HG03064 (cell line): ENCODE data around the gene BHMT.
"Not testable (repeated sequence)": the region's sequence is repeated elsewhere in the genome, so short reads cannot be mapped to it uniquely, and the experiment has no call there.

Source experiments
- ATAC-seq: cut with Tn5 transposase; IDR thresholded peaks from one replicate; pipeline ENCODE4 v1.9.1; 2021; ENCODE audit warnings: low read depth; ENCODE audit not compliant: unreplicated experiment

Gene BHMT

GRCh38 chr5:79111960-79112702 is 522 bp downstream of the BHMT start:
- no peak for ATAC-seq

- ATAC-seq = no peak
Observed at GRCh38 chr5:79112703-79113058, 1.1 kb downstream of the BHMT start.

GRCh38 chr5:79119486-79119885 is 7.9 kb downstream of the BHMT start:
- ATAC-seq = no peak

- ATAC-seq = no peak
Observed at GRCh38 chr5:79120221-79120620, 8.6 kb downstream of the BHMT start.

GRCh38 chr5:79122973-79123372 is 11.4 kb downstream of the BHMT start:
- no peak for ATAC-seq

- no peak for ATAC-seq
Observed at GRCh38 chr5:79124607-79125006, 13.0 kb downstream of the BHMT start.

GRCh38 chr5:79130781-79131180 is 19.2 kb downstream of the BHMT start:
- no peak for ATAC-seq

- ATAC-seq = no peak
Observed at GRCh38 chr5:79133121-79133656, 21.6 kb downstream of the BHMT start.

- ATAC-seq = no peak
Observed at GRCh38 chr5:79133657-79134451, 22.2 kb downstream of the BHMT start.

GRCh38 chr5:79135790-79136553 is 24.4 kb downstream of the BHMT start:
- ATAC-seq = no peak

GRCh38 chr5:79136618-79137017 is 25.0 kb downstream of the BHMT start:
- no peak for ATAC-seq

GRCh38 chr5:79140553-79140952 is 28.9 kb downstream of the BHMT start:
- ATAC-seq = no peak

- ATAC-seq = no peak
Observed at GRCh38 chr5:79143684-79144379, 32.2 kb downstream of the BHMT start.

- no peak for ATAC-seq
Observed at GRCh38 chr5:79147076-79147475, 35.5 kb downstream of the BHMT start.

GRCh38 chr5:79149433-79149832 is 37.8 kb downstream of the BHMT start:
- no peak for ATAC-seq

- ATAC-seq = no peak
Observed at GRCh38 chr5:79151942-79152671, 40.5 kb downstream of the BHMT start.

- no peak for ATAC-seq
Observed at GRCh38 chr5:79157305-79157704, 45.7 kb downstream of the BHMT start.

- not testable (repeated sequence) for ATAC-seq
Observed at GRCh38 chr5:79161647-79162046, 50.0 kb downstream of the BHMT start.

- ATAC-seq = no peak
Observed at GRCh38 chr5:79168031-79168430, 56.4 kb downstream of the BHMT start.

- no peak for ATAC-seq
Observed at GRCh38 chr5:79170661-79171060, 59.1 kb downstream of the BHMT start.
